Neuronal stem cell (in vitro differentiated cells): ENCODE data around the gene KCNK7.

ENCODE experiments used
- DNase-seq: peaks from one replicate; pipeline ENCODE4 v3.0.0-alpha.2; 2013; ENCODE audit warnings: low spot score
- H2AFZ ChIP-seq: one replicate; pipeline ENCODE4 v1.6.1; 2013; ENCODE audit warnings: mild to moderate bottlenecking, low read length, inconsistent platforms
- H2AK5ac ChIP-seq: 2 replicates; pipeline ENCODE4 v1.6.1; 2013; ENCODE audit warnings: low read depth, mild to moderate bottlenecking, inconsistent platforms, low read length, moderate library complexity, mixed read lengths
- H2BK120ac ChIP-seq: 2 replicates; pipeline ENCODE4 v1.6.1; 2013; ENCODE audit warnings: low read depth, mild to moderate bottlenecking, inconsistent platforms, low read length, moderate library complexity, mixed read lengths
- H2BK12ac ChIP-seq: one replicate; pipeline ENCODE4 v1.6.1; 2013; ENCODE audit warnings: low read length, inconsistent platforms
- H2BK15ac ChIP-seq: 2 replicates; pipeline ENCODE4 v1.6.1; 2013; ENCODE audit warnings: mild to moderate bottlenecking, low read length, inconsistent platforms, mixed read lengths
- H2BK5ac ChIP-seq: one replicate; pipeline ENCODE4 v1.6.1; 2013; ENCODE audit warnings: inconsistent platforms, mild to moderate bottlenecking, low read length, moderate library complexity
- H3K14ac ChIP-seq: one replicate; pipeline ENCODE4 v1.6.1; 2013; ENCODE audit warnings: low read length, inconsistent platforms
- H3K18ac ChIP-seq: 2 replicates; pipeline ENCODE4 v1.6.1; 2013; ENCODE audit warnings: low read length, inconsistent platforms
- H3K23ac ChIP-seq: 2 replicates; pipeline ENCODE4 v1.6.1; 2013; ENCODE audit warnings: low read depth, mild to moderate bottlenecking, mixed read lengths, low read length, inconsistent platforms; ENCODE audit not compliant: poor library complexity
- H3K27ac ChIP-seq: replicated peaks from 3 replicates; pipeline ENCODE4 v1.5.1; 2013; ENCODE audit warnings: low read length, inconsistent platforms
- H3K27me3 ChIP-seq, 3 experiments: 2 replicates each; pipeline ENCODE4 v1.6.1; 2013; ENCODE audit warnings: low read length in 3 of 3, mild to moderate bottlenecking in 2 of 3, inconsistent platforms in 1 of 3, low read depth in 1 of 3, mixed read lengths in 1 of 3, moderate library complexity in 1 of 3; ENCODE audit not compliant: control insufficient read depth in 3 of 3, insufficient read depth in 3 of 3
- H3K36me3 ChIP-seq, 2 donors: replicated peaks in 1 of 2; 2 replicates each; pipeline ENCODE4 v1.6.1; 2013; ENCODE audit warnings: low read length in 2 of 2; ENCODE audit not compliant: control insufficient read depth in 2 of 2, insufficient read depth in 2 of 2
- H3K4ac ChIP-seq: 2 replicates; pipeline ENCODE4 v1.6.1; 2013; ENCODE audit warnings: inconsistent platforms, mild to moderate bottlenecking, low read length, moderate library complexity
- H3K4me1 ChIP-seq, 2 donors: 1 replicate in 1 of 2; 2 replicates in 1 of 2; pipeline ENCODE4 v1.6.1; 2013; ENCODE audit warnings: low read length in 2 of 2, low read depth in 1 of 2; ENCODE audit not compliant: control insufficient read depth in 2 of 2, insufficient read depth in 1 of 2
- H3K4me2 ChIP-seq: one replicate; pipeline ENCODE4 v1.6.1; 2013; ENCODE audit warnings: mild to moderate bottlenecking, low read length, inconsistent platforms; ENCODE audit not compliant: insufficient read depth, poor library complexity, severe bottlenecking
- H3K4me3 ChIP-seq, 2 donors: 2 replicates each; pipeline ENCODE4 v1.5.1; 2013; ENCODE audit warnings: low read length in 2 of 2, mild to moderate bottlenecking in 2 of 2, inconsistent platforms in 1 of 2, moderate library complexity in 1 of 2
- H3K79me1 ChIP-seq: one replicate; pipeline ENCODE4 v1.6.1; 2013; ENCODE audit warnings: low read depth, mild to moderate bottlenecking, inconsistent platforms, low read length, moderate library complexity
- H3K9ac ChIP-seq: one replicate; pipeline ENCODE4 v1.6.1; 2013; ENCODE audit warnings: mild to moderate bottlenecking, low read depth, low read length, inconsistent platforms; ENCODE audit not compliant: poor library complexity
- H3K9me3 ChIP-seq, 2 donors: replicated peaks in 1 of 2; 2 replicates each; pipeline versions ENCODE3 to v1.6.1; 2013; ENCODE audit warnings: low read length in 2 of 2, mild to moderate bottlenecking in 2 of 2, inconsistent platforms in 1 of 2, low read depth in 1 of 2, mixed read lengths in 1 of 2, moderate library complexity in 1 of 2; ENCODE audit not compliant: control insufficient read depth in 2 of 2, insufficient read depth in 1 of 2
- H4K8ac ChIP-seq: one replicate; pipeline ENCODE4 v1.6.1; 2013; ENCODE audit warnings: low read depth, mild to moderate bottlenecking, inconsistent platforms, low read length, moderate library complexity
- H4K91ac ChIP-seq: one replicate; pipeline ENCODE4 v1.6.1; 2013; ENCODE audit warnings: low read length, low read depth, mild to moderate bottlenecking, inconsistent platforms; ENCODE audit not compliant: poor library complexity
- WGBS, 2 donors: extraction: QIAGEN DNeasy Blood & Tissue Kit; methylation state at CpG; one replicate each; pipeline ENCODE4 v1.1.7; 2013; ENCODE audit warnings: missing lambda C conversion rate in 2 of 2, mixed read lengths in 1 of 2; ENCODE audit not compliant: insufficient read length in 2 of 2, insufficient replicate concordance in 1 of 2; ENCODE audit errors: extremely low coverage in 2 of 2; 5-methylcytosine and 5-hydroxymethylcytosine counted together

Gene KCNK7

DNA sequence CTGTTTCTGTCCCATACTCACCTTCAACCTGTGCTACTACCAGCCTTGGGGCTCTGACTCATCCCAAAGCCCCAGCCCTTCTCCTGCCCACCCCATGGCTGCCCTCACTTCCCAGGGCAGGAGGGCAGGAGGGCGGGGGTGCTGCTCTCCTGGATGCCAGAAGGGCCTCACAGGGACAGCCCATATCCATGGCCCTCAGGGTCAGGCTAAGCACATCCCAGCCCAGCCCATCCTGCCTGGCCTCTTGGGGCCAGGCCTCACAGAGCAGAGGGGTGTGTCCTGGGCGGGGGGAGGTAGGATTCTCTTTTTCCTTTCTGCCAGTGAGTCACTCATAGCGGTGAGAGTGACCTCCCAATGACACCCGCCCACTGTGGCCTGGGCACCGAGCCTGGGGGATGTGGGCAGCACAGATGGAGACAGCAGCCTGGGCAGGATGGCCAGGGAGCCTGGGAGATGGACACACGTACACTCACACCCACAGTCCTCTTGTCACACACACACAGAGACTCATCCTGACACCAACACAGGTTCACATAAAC, 39.8 kb downstream of the KCNK7 start:
- no peak overlapping the region for H2AFZ ChIP-seq
- peak overlapping the region; percentile 59 for H3K23ac ChIP-seq
- H3K4me3 ChIP-seq = no peak overlapping the region
- H3K4me2 ChIP-seq = no peak overlapping the region
- no peak for DNase-seq
- H2BK120ac ChIP-seq = no peak overlapping the region
- no peak overlapping the region for H4K8ac ChIP-seq
- H3K18ac ChIP-seq = peak overlapping the region; percentile 5
- H3K36me3 ChIP-seq = peaks cover 0 to 3% of the 10 kb centered on the region in 2 donors
- no peak overlapping the region for H2BK12ac ChIP-seq
- no peaks in the 10 kb centered on the region for H3K79me1 ChIP-seq
- H2BK5ac ChIP-seq = peak overlapping the region; percentile 83
- no peak overlapping the region for H3K27ac ChIP-seq
- peaks cover 32 to 35% of the 10 kb centered on the region in 2 donors for H3K4me1 ChIP-seq
- no peak overlapping the region for H3K4ac ChIP-seq
- no peak overlapping the region for H3K9ac ChIP-seq
- no peaks in the 10 kb centered on the region for H3K9me3 ChIP-seq
- peak overlapping the region; percentile 85 for H2AK5ac ChIP-seq
- WGBS, 2 donors = no CpG with 5 or more reads among the region's 6 CpGs
- peaks cover 0 to 13% (median 0%) of the 10 kb centered on the region in 3 experiments for H3K27me3 ChIP-seq
- H2BK15ac ChIP-seq = peak overlapping the region; percentile 65
- no peak overlapping the region for H4K91ac ChIP-seq
- no peak overlapping the region for H3K14ac ChIP-seq

DNA sequence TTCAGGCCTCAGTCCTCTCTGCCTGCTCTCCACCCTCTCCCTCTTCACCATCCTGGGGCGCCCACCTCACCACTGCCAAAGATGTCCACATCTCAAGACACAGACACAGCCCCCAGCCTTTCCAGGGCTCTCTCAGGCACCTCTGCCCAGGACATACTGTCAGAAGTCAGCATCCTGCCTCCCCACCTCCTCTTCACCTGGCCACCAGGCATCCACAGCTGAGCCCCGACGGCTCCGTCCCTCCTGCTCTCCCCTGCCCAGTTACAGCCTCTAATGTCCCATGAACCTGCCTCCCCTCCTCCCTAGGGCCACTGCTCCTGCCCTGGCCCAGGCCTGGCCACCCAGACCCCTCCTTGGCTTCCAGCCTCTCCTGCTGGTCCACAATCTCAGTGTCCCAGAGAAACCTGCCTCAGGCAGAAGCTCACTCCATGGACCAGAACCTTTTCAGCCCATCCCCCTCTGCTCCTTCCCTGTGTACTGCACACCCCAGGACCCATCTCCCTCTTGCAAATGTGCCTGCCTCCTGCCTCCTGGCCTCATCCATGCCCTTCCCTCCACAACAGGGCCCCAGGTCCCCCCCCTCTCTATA, 40.7 kb downstream of the KCNK7 start:
- H3K79me1 ChIP-seq = no peaks in the 10 kb centered on the region
- H3K9ac ChIP-seq = no peak overlapping the region
- H2AFZ ChIP-seq = no peak overlapping the region
- H3K36me3 ChIP-seq = peaks cover 0 to 3% of the 10 kb centered on the region in 2 donors
- peak overlapping the region; percentile 79 for H2BK12ac ChIP-seq
- peak overlapping the region in 1 of 2 donors; percentile 12 for H3K4me3 ChIP-seq
- no peaks in the 10 kb centered on the region for H3K9me3 ChIP-seq
- H2BK120ac ChIP-seq = no peak overlapping the region
- H3K4me1 ChIP-seq = peaks cover 25 to 28% of the 10 kb centered on the region in 2 donors
- H2BK5ac ChIP-seq = no peak overlapping the region
- no peak overlapping the region for H3K4ac ChIP-seq
- H3K27ac ChIP-seq = no peak overlapping the region
- H3K27me3 ChIP-seq = peaks cover 0 to 13% (median 0%) of the 10 kb centered on the region in 3 experiments
- no peak overlapping the region for H3K4me2 ChIP-seq
- peak overlapping the region; percentile 30 for H2AK5ac ChIP-seq
- H2BK15ac ChIP-seq = peak overlapping the region; percentile 65
- H3K14ac ChIP-seq = peak overlapping the region; percentile 42
- H4K91ac ChIP-seq = no peak overlapping the region
- WGBS, 2 donors = no CpG with 5 or more reads among the region's 4 CpGs
- peak overlapping the region; percentile 20 for H3K23ac ChIP-seq
- H4K8ac ChIP-seq = no peak overlapping the region
- no peak for DNase-seq
- peak overlapping the region; percentile 50 for H3K18ac ChIP-seq

DNA sequence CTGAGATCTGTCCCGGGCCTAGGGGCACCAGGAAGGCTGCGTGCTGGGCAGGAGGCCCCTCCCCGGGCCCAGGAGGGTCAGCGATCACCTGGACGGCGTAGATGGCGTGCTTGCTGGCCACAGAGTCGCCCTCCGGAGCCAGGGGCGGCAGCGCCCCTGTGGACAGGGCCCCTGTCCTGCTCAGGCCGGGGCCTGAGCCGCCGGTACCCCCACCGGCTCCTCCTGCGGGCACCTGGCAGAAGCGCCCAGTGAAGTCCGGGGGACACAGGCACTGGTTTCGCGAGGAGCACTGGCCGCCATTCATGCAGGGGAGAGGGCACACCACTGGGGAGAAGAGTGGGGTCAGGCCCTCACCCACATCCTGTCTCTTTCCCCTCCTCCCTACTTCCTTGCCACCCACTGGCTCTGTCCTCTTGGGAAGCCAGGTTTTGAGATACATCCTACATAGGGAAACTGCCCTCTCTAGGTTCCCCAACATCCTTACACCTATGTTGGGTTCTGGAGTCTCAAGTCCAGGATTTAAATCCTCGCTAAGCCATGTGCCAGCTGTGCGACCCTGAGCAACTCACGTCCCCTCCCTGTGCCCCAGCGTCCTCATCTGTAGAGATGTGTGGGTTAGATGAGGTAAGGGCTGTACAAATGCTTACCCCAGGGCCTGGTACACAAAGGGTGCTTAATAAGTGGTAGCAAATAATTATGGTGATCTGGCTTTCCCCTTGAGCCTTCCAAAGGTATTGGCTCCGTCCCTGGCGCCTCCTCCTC, 41.4 kb downstream of the KCNK7 start:
- Histone ChIP-seq H3K4me3 (no peak overlapping the region), H2AFZ (no peak overlapping the region), H3K9me3 (no peaks in the 10 kb centered on the region), H3K9ac (peak overlapping the region; percentile 72), H2BK5ac (peak overlapping the region; percentile 56), H3K4ac (peak overlapping the region; percentile 76), H3K79me1 (no peaks in the 10 kb centered on the region), H3K14ac (no peak overlapping the region), H3K4me2 (peak overlapping the region; percentile 75), H3K23ac (no peak overlapping the region), H3K4me1 (peaks cover 23% of the 10 kb centered on the region in 2 donors), H3K27me3 (peaks cover 0 to 14% (median 0%) of the 10 kb centered on the region in 3 experiments), H2BK120ac (no peak overlapping the region), H2BK15ac (peak overlapping the region; percentile 65), H2BK12ac (peak overlapping the region; percentile 77), H2AK5ac (peak overlapping the region; percentile 93), H3K27ac (no peak overlapping the region), H4K8ac (no peak overlapping the region), H3K18ac (peak overlapping the region; percentile 85), H3K36me3 (peaks cover 0 to 7% of the 10 kb centered on the region in 2 donors), H4K91ac (peak overlapping the region; percentile 64)
- DNase-seq = no peak
- WGBS, 2 donors = no CpG with 5 or more reads among the region's 27 CpGs
